GM12873 (cell line): Measurements from ENCODE around the gene TPPP.

Source experiments
- TF ChIP-seq, protein P1 (sequence below): IDR thresholded peaks from 2 replicates; pipeline ENCODE4 v1.5.1; 2012; ENCODE audit warnings: low read depth, mild to moderate bottlenecking, moderate library complexity, low read length, control low read depth; ENCODE audit not compliant: insufficient read depth; ENCODE audit errors: missing control alignments

The TPPP gene

DNA sequence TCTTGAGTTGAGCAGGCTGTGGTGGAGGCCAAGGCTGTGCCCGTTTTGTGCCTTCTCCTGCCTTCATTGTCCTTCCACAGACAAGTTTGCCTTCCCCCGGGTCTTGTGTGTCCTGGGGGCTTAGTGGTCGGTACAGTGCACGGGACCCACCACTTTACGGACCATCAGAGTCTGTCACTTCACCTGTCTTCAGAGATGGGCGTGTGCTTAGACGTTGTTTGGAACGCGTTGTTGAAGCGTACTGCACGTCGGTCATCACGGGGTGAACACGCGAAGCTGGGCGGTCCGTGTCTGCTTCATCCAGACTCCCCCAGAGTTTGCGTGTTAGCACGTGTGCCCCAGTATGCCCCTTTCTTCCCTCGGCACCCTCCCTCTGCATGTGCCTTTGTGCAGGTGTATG lies 56.2 kb downstream of the TPPP start:
- TF ChIP-seq, protein P1, sequence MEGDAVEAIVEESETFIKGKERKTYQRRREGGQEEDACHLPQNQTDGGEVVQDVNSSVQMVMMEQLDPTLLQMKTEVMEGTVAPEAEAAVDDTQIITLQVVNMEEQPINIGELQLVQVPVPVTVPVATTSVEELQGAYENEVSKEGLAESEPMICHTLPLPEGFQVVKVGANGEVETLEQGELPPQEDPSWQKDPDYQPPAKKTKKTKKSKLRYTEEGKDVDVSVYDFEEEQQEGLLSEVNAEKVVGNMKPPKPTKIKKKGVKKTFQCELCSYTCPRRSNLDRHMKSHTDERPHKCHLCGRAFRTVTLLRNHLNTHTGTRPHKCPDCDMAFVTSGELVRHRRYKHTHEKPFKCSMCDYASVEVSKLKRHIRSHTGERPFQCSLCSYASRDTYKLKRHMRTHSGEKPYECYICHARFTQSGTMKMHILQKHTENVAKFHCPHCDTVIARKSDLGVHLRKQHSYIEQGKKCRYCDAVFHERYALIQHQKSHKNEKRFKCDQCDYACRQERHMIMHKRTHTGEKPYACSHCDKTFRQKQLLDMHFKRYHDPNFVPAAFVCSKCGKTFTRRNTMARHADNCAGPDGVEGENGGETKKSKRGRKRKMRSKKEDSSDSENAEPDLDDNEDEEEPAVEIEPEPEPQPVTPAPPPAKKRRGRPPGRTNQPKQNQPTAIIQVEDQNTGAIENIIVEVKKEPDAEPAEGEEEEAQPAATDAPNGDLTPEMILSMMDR, result no peak

DNA sequence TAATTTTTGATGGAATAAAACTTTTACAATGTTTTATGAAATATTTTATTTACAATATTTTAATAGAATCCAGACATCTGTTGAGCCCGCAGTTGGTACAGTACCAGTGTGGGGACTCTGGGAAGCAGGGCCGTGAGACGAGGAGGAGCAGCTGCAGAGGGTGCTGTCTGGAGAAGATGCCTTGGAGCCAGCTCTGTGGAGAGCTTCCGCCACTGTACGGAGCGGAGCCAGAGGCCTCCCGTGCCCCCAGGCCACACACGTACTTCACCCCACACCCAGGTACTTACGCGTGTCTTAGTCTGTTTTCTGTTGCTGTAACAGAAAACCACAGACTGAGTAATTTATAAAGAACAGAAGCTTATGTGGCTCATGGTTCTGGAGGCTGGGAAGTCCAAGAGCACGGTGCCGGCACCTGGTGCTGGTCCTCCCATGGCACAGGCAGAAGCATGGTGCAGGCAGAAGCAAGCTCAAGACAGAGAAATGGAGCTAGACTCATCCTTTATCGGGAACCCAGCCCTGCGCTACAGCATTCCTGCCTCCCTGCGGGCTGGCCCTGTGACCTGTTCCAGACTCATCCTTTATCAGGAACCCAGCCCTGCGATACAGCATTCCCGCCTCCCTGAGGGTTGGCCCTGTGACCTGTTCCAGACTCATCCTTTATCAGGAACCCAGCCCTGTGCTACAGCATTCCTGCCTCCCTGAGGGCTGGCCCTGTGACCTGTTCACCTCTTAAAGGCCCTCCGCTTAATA lies 57.7 kb downstream of the TPPP start:
- TF ChIP-seq, protein P1, result no peak

DNA sequence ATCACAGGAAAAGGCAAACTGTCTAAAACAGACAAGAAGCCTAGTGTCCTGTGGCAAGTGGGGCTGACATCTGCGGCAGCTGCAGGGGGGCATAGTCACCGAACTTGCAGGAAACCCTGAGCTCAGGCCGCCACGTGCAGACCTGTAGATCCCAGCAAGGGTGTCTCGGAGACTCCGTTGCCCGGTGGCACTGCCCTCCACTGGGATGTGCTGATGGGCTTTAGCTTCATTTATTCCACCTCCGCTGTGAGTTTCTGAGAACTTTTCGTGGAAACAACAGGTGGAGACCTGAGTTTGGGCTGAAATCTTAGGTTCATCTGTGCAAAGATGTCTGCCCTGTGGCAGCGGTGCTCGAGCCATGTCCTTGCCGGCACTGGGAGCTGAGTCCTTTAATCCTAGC lies 59.0 kb downstream of the TPPP start:
- TF ChIP-seq, protein P1, result no peak

DNA sequence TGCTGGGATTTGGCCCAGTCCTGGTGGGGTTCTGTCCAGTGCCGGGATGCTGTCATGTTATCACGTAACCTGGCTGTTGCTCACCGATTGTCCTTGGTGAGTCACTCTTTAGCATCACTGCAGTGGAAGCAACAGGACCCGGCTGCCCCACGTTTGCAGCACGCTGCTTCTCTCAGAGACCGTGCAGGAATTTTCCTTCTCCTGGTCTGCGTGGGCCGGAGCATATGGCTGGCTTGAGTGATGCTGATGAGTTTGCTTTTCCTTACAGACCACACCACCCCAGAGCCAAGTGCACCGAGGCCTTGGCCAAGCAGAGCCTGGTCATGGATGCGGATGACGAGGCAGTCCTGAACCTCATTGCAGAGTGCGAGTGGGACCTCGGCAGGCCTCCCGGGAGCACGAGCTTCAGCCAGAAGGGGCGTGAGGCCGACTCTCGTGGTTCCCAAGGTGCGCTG lies 59.6 kb downstream of the TPPP start:
- TF ChIP-seq, protein P1, result no peak

DNA sequence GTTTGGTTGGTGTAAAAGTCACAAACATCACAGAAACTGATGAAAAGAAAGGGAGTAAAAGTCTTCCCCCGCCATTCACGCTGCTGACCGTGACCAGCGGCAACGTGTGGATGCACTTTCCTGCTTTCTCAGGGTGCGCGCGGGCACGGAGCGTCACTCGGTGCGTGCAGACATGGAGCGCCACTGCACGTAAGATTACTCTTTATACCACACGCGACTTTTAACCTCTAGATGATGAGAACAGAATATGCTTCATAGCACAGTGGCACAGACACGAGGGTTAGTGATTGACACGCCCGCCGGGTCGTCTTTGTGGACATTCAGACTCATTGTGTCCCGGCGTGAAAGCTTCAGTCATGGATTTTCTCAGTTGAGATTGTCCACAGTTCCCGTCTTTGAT lies 65.3 kb downstream of the TPPP start:
- TF ChIP-seq, protein P1, result no peak

DNA sequence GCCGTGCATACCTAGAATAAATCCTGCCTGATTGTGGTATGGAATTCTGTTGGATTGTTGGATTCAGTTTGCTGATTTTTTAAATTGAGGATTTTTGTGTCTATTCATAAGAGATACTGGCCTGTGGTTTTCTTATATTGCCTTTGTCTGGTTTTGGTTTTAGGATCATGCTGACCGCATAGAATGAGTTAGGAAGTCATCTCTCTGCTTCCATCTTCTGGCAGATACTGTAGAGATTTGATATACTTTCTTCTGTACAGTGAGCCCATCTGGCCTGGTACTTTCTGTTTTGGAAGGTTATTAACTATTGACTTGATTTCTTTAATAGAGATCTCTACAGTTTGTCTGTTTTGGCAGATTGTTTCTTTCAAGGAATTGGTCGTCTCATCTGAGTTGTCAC lies 66.3 kb downstream of the TPPP start:
- TF ChIP-seq, protein P1, result no peak

DNA sequence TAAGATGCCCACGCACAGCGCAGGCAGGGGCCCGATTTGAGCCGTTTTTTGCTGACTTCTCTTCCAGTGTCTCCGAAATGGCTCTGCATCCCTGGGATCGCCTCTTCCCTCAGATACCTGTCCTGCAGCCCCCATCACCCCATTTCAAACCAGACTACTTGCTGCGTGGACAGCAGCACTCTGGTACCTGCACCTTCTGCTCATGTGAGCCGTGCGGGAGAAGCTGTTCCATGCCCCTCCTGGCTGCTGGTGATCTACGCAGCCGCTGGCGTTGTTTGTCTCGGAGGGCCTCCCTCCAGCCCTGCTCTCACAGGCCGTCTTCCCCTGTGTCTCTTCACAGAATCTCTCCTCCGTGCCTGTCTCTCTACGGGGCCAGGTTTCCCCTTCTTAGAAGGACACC lies 67.6 kb downstream of the TPPP start:
- TF ChIP-seq, protein P1, result no peak
